Fibroblast of skin of right biceps (primary cell): ENCODE measurements around the gene FBXO31.
A peak's percentile ranks its signal among the peaks of the same experiment; 100 is the strongest.

Experiments
- DNase-seq: peaks from one replicate; pipeline ENCODE4 v3.0.0-alpha.2; 2013

FBXO31 gene

GRCh38 chr16:87304951-87305350, 78.6 kb downstream of the FBXO31 start:
- no peak for DNase-seq

GRCh38 chr16:87303962-87304521, 79.5 kb downstream of the FBXO31 start:
- no peak for DNase-seq

GRCh38 chr16:87303431-87303930, 80.1 kb downstream of the FBXO31 start:
- DNase-seq: no peak

GRCh38 chr16:87298857-87299465, 84.6 kb downstream of the FBXO31 start:
- no peak for DNase-seq

- no peak for DNase-seq
Observed at GRCh38 chr16:87297918-87298631, 85.5 kb downstream of the FBXO31 start.

- DNase-seq: no peak
Observed at GRCh38 chr16:87297407-87297806, 86.2 kb downstream of the FBXO31 start.

GRCh38 chr16:87295661-87296531, 87.7 kb downstream of the FBXO31 start:
- no peak for DNase-seq

- no peak for DNase-seq
Observed at GRCh38 chr16:87295259-87295658, 88.3 kb downstream of the FBXO31 start.

GRCh38 chr16:87293990-87294389, 89.6 kb downstream of the FBXO31 start:
- DNase-seq: no peak

- DNase-seq: no peak
Observed at GRCh38 chr16:87291944-87292343, 91.6 kb downstream of the FBXO31 start.

GRCh38 chr16:87288753-87289362, 94.7 kb downstream of the FBXO31 start:
- peak; percentile 91 for DNase-seq

- DNase-seq: no peak
Observed at GRCh38 chr16:87286839-87287626, 96.5 kb downstream of the FBXO31 start.

GRCh38 chr16:87284183-87284582, 99.4 kb downstream of the FBXO31 start:
- DNase-seq: no peak

- no peak for DNase-seq
Observed at GRCh38 chr16:87279094-87279658, 104.4 kb downstream of the FBXO31 start.

- DNase-seq: peak; percentile 67
Observed at GRCh38 chr16:87278191-87279093, 105.1 kb downstream of the FBXO31 start.
